NT2/D1 (cell line): ENCODE measurements around the gene AKAP13.

ENCODE experiments used
- DNase-seq: peaks from one replicate; pipeline ENCODE4 v3.0.0-alpha.2; 2011; ENCODE audit warnings: low read depth, low spot score
- H3K27me3 ChIP-seq: 2 replicates; pipeline ENCODE4 v1.6.0; 2011; ENCODE audit warnings: mild to moderate bottlenecking; ENCODE audit not compliant: insufficient read length, insufficient read depth
- H3K36me3 ChIP-seq: 2 replicates; pipeline ENCODE4 v1.6.1; 2011; ENCODE audit warnings: mild to moderate bottlenecking, low read length, mixed read lengths; ENCODE audit not compliant: insufficient read depth, insufficient read length
- H3K4me1 ChIP-seq: 2 replicates; pipeline ENCODE4 v1.5.1; 2011; ENCODE audit not compliant: insufficient read depth, insufficient read length
- H3K4me3 ChIP-seq: 2 replicates; pipeline ENCODE4 v1.5.1; 2011; ENCODE audit warnings: low read depth; ENCODE audit not compliant: insufficient read length
- H3K9ac ChIP-seq: 2 replicates; pipeline ENCODE4 v1.6.0; 2011; ENCODE audit warnings: low read depth; ENCODE audit not compliant: insufficient read length
- H3K9me3 ChIP-seq: 2 replicates; pipeline ENCODE4 v1.5.1; 2011; ENCODE audit warnings: mild to moderate bottlenecking, low read length; ENCODE audit not compliant: insufficient read depth
- SUZ12 ChIP-seq: IDR thresholded peaks from 2 replicates; pipeline ENCODE4 v1.6.1; 2011; ENCODE audit not compliant: insufficient read length, insufficient read depth; ENCODE audit errors: extremely low read depth
- YY1 ChIP-seq: IDR thresholded peaks from 2 replicates; pipeline ENCODE4 v1.6.1; 2011; ENCODE audit not compliant: insufficient read length, insufficient read depth
- ZNF274 ChIP-seq: IDR thresholded peaks from 2 replicates; pipeline ENCODE4 v1.6.1; 2011; ENCODE audit warnings: mild to moderate bottlenecking, low read depth, low read length

Gene AKAP13

GRCh38 chr15:85578941-85579701, 198.7 kb downstream of the AKAP13 start:
- Histone ChIP-seq H3K27me3 (no peaks in the 10 kb centered on the region), H3K4me1 (peaks cover 3% of the 10 kb centered on the region), H3K9ac (no peak overlapping the region), H3K9me3 (no peaks in the 10 kb centered on the region), H3K4me3 (no peak overlapping the region), H3K36me3 (peaks cover 72% of the 10 kb centered on the region)
- TF ChIP-seq ZNF274: no peak
- no peak for TF ChIP-seq YY1
- no peak for TF ChIP-seq SUZ12
- DNase-seq: no peak

GRCh38 chr15:85579957-85580694, 199.7 kb downstream of the AKAP13 start:
- TF ChIP-seq SUZ12: no peak
- no peak for TF ChIP-seq YY1
- no peak for TF ChIP-seq ZNF274
- Histone ChIP-seq H3K36me3 (peaks cover 68% of the 10 kb centered on the region), H3K27me3 (no peaks in the 10 kb centered on the region), H3K9me3 (no peaks in the 10 kb centered on the region), H3K4me3 (no peak overlapping the region), H3K9ac (no peak overlapping the region), H3K4me1 (peaks cover 3% of the 10 kb centered on the region)
- DNase-seq: no peak

- no peak for TF ChIP-seq SUZ12
- no peak for TF ChIP-seq YY1
- TF ChIP-seq ZNF274: no peak
- DNase-seq: no peak
- Histone ChIP-seq H3K4me3 (no peak overlapping the region), H3K9ac (no peak overlapping the region), H3K36me3 (peaks cover 67% of the 10 kb centered on the region), H3K27me3 (no peaks in the 10 kb centered on the region), H3K9me3 (no peaks in the 10 kb centered on the region), H3K4me1 (peaks cover 3% of the 10 kb centered on the region)
Measured at GRCh38 chr15:85580879-85581278, 200.5 kb downstream of the AKAP13 start.

- Histone ChIP-seq H3K9ac (no peak overlapping the region), H3K36me3 (peaks cover 69% of the 10 kb centered on the region), H3K27me3 (no peaks in the 10 kb centered on the region), H3K4me1 (peaks cover 3% of the 10 kb centered on the region), H3K9me3 (no peaks in the 10 kb centered on the region), H3K4me3 (no peak overlapping the region)
- no peak for DNase-seq
- no peak for TF ChIP-seq YY1
- no peak for TF ChIP-seq ZNF274
- no peak for TF ChIP-seq SUZ12
Measured at GRCh38 chr15:85581495-85581894, 201.1 kb downstream of the AKAP13 start.

- DNase-seq: no peak
- no peak for TF ChIP-seq YY1
- TF ChIP-seq ZNF274: no peak
- TF ChIP-seq SUZ12: no peak
- Histone ChIP-seq H3K36me3 (peaks cover 67% of the 10 kb centered on the region), H3K4me3 (no peak overlapping the region), H3K27me3 (no peaks in the 10 kb centered on the region), H3K4me1 (peaks cover 3% of the 10 kb centered on the region), H3K9me3 (no peaks in the 10 kb centered on the region), H3K9ac (no peak overlapping the region)
Measured at GRCh38 chr15:85582131-85583079, 202.0 kb downstream of the AKAP13 start.

GRCh38 chr15:85583442-85583841, 203.0 kb downstream of the AKAP13 start:
- TF ChIP-seq SUZ12 (no peak), YY1 (no peak), ZNF274 (no peak)
- Histone ChIP-seq H3K4me3 (no peak overlapping the region), H3K9me3 (no peaks in the 10 kb centered on the region), H3K36me3 (peaks cover 61% of the 10 kb centered on the region), H3K27me3 (no peaks in the 10 kb centered on the region), H3K4me1 (peaks cover 3% of the 10 kb centered on the region), H3K9ac (no peak overlapping the region)
- DNase-seq: no peak
